HG03064 (cell line): Measurements from ENCODE around the gene PLPP2.
"Not testable (repeated sequence)": the region's sequence is repeated elsewhere in the genome, so short reads cannot be mapped to it uniquely, and the experiment has no call there.

Source experiments
- ATAC-seq: cut with Tn5 transposase; IDR thresholded peaks from one replicate; pipeline ENCODE4 v1.9.1; 2021; ENCODE audit warnings: low read depth; ENCODE audit not compliant: unreplicated experiment

Gene PLPP2

GRCh38 chr19:275958-276646 lies 15.1 kb downstream of the PLPP2 start:
- ATAC-seq: no peak

- no peak for ATAC-seq
Measured at GRCh38 chr19:275000-275399, 16.2 kb downstream of the PLPP2 start.

- no peak for ATAC-seq
Measured at GRCh38 chr19:273393-273792, 17.8 kb downstream of the PLPP2 start.

DNA sequence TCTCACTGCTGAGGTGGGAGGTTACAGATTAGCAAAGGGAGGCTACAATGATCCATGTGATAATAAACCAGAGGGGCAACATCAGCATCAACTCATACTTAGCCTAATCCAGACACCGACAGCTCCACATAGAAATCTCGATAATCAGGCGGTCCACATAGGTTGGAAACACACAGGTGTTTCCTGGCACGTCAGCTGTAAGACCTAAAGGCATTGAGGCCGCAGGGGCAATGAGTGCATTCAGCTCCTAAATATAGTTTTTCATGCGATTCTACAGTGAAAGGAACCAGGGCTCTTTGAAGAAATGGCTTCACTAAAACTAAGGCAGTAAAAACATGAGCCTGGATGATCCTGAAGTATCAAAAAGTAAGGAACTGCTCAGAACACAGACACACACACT lies 19.3 kb downstream of the PLPP2 start:
- no peak for ATAC-seq

- ATAC-seq: not testable (repeated sequence)
Measured at GRCh38 chr19:270766-271318, 20.4 kb downstream of the PLPP2 start.

DNA sequence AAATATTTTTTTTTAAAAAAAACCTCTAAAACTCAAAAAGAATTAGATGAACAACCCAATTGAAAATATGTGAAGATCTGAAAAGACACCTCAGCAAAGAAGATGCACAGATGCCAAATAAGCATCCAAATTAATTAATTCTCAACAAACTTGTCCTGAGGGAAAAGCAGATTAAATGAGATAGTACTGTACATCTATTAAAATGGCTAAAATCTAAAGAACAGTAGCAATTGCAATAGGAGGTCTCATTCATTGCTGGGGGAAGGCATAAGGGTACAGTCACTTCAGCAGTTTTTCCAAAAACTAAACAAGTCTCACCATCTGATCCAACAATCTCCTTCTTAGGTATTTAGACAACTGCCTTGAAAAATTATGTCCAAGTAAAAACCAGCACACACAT lies 22.0 kb downstream of the PLPP2 start:
- no peak for ATAC-seq

- no peak for ATAC-seq
Measured at GRCh38 chr19:262125-262524, 29.1 kb downstream of the PLPP2 start.

DNA sequence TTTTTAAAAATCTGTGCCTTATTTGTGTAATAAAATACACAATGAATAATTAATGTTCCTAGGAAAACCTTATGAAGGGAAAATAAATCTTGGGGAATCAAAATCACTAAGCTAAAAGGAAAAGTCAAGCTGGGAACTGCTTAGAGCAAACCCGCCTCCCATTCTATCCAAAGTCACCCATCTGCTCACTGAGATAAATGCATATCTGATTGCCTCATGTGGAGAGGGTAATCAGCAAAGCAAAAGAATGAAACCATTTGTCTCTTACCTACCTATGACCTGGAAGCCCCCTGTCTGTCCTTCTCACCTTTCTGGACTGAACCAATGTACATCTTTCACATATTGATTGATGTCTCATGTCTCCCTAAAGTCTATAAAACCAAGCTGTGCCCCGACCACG lies 34.4 kb downstream of the PLPP2 start:
- ATAC-seq: not testable (repeated sequence)

GRCh38 chr19:252421-253186 lies 38.6 kb downstream of the PLPP2 start:
- ATAC-seq: not testable (repeated sequence)

- ATAC-seq: no peak
Measured at GRCh38 chr19:246551-246950, 44.7 kb downstream of the PLPP2 start.

- not testable (repeated sequence) for ATAC-seq
Measured at GRCh38 chr19:245900-246299, 45.3 kb downstream of the PLPP2 start.

DNA sequence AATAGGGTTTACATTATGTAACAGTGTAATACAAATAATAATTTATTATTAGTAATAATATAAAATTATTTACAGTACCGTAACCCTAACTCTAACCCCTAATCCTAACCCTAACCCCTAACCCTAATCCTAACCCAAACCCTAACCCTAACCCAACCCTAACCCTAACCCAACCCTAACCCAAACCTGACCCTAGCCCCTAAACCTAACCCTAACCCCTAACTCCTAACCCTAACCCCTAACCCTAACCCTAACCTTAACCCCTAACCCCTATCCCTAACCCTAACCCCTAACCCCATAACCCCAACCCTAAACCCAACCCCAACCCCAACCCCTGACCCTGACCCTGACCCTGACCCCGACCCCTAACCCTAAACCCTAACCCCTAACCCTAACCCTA lies 45.7 kb downstream of the PLPP2 start:
- no peak for ATAC-seq
